GM19455 (cell line): ENCODE data around the gene UBE2I.

Experiments
- ATAC-seq: cut with Tn5 transposase; IDR thresholded peaks from one replicate; pipeline ENCODE4 v1.9.1; 2021; ENCODE audit not compliant: unreplicated experiment

UBE2I gene

DNA sequence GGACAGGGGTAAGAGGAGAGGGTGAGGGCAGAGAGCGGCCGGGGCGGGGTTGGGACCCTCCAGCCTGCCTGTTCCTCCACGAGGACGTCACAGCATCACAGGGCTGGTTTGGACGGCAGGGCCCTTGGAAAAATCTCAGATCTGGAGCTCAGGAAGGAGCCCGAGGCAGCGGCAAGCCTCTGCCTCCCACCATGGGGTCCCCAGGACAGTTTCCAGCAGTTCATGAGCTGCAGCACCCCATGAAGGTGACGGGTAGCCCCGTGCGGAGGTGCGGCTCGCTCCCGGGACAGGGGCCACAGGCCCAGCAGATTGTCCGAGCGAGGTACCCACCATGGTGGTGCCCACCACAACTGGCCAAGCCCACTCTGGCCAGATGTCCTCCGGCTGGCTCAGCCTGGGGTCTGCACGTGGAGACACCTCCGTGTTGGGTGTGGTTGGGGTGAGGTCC, 32.3 kb upstream of the UBE2I start:
- no peak for ATAC-seq

DNA sequence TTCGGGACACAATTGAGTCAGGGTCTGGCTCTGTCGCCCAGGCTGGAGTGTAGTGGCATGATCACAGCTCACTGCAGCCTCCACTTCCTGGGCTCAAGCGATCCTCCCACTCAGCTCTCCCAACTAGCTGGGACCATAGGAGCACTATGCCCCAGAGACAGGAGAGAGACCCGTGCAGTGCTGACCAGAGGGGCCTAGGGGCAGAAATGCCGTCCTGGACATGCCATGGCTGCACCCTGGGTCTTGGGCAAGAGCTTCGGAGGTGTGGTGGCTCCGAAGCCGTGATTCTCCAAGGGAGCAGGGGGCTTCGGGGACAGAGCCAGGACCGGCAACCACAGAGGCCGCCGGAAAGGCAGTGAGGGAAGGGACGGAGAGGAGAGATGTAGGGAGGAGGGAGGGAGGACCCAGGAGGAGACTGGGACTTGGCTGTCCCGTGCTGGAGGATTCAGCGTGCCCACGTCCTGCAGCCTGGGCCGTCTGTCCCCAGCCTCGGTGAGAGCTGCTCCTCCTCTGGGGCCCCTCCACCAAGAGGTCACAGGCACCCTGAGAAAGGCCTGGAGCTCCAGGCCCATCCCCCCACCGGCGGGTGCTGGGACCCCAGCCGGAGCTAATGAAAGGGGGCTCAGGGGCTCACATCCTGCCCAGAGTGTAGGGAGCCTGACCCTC, 31.7 kb upstream of the UBE2I start:
- ATAC-seq = no peak

DNA sequence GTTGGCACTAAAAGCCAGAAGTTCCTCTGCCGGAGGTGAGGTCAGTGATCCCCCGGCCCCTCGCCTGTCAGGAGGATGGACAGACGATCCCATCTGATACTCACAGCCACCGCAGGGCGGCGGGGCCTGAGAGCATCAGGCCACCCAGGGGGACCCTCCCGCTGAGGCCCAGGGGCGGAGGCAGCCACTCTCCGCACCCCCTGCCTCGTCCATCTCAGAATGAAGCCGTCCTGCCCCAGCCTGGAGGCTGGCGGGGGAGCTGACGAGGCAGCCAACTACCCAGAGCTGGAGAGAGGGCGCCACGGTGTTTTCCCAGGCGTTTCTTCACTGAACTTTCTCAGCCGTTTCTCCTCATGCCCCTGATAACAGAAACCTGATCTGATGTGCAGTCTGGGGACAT, 31.0 kb upstream of the UBE2I start:
- no peak for ATAC-seq

DNA sequence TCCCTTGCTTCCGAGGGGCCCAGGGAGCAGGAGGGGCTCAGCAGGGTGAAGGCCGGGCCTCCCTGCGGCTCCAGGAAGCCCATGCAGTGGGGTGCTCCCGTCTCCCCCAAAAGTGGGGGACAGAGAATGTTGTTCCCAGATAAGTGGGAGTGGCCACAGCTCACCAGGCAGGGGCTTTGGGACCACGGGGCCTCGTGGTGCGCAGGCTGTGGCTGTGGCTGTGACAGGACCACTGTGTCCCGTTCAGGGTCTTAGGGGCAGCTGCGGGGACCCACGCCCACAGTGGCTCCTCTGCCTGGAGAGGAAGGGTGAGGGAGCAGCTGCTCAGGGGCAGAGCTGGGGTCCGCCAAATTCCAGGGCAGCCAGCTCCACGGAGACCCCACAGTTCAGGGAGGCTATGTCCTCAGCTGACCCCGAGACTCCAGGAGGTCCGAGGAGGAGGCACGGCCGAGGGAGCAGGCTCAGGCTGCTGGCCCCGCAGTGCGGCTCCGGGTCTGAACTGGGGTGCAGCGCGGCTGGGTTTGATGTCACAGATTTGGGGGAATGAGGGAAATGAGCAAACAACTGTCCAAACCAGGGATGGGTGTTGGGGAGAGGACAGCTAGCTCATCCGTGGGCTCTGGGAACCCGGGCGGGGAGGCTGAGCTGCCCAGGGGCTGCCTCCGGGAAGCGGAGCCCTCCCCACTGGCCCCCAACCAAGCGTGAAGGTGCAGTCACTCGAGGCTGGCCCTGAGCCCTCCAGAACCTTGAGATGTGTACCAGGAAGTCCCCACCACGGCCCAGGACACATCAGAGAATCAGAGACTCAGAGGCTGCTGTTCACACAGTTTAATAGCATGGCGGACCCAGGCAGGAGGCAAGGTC, 30.1 kb upstream of the UBE2I start:
- no peak for ATAC-seq

DNA sequence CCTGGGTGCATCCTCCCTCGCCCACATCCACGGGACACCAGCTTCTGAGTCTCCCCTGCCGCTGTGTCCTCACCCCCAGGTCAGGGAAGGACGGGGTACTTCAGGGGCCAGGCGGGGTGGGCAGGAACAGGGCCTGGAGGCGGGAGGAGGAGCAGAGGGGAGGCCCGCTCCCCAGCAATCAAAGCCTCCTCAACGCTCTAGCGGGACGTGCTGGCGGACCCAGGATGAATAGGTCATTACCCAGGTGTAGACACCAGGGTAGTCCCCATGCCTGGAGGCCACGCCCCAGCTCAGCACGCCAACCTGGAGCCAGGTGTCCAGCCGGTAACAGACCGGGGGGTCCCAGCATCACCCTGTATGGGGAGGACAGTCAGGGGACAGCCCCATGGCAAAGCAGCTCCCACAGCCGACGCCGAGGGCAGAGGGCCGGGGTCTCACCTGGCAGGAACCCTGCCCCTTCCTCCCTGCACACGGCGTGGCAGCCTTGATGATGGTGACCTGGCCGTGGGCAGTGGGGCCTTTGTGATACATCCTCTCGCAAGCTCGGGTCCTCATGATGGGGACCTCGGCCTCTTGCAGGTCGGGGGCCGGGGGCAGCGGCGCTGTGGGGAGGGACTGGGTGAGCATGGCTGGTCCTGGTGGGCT, 29.4 kb upstream of the UBE2I start:
- ATAC-seq = no peak

DNA sequence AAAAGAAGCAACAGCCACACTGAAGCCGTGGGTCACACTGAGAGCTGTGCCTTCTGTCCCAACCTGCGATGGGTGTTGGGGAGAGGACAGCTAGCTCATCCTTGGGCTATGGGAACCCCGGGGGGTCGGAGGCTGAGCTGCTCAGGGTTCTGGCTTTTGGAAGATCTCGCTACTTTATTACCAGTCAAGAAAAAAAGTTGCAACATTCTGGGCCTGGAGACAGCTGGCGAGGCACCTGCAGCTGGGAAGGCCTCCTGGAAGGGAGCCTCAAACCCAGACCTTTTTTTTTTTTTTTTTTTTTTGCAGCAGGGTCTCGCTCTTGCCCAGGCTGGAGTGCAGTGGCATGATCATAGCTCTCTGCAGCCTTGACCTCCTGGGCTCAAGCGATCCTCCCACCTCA, 28.7 kb upstream of the UBE2I start:
- no peak for ATAC-seq

DNA sequence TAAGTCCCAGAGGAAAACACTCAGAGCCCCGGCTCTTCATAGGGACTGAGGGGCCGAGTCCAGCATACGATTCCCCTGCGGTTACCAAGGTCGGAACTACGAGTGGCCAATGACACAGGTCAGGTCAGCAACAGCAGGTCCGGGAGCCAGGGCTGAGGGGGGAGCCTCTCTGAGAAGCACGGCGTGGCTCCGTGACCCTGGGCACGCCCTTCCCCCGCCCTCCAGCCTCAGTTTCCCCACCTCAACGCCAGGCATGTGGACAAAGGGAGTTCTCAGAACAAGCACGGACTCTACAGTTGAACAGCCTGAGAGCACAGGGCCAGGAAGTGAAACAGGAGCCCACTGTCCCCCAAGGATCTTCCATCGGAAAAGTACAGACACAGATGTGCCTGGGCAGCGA, 27.9 kb upstream of the UBE2I start:
- ATAC-seq = no peak

DNA sequence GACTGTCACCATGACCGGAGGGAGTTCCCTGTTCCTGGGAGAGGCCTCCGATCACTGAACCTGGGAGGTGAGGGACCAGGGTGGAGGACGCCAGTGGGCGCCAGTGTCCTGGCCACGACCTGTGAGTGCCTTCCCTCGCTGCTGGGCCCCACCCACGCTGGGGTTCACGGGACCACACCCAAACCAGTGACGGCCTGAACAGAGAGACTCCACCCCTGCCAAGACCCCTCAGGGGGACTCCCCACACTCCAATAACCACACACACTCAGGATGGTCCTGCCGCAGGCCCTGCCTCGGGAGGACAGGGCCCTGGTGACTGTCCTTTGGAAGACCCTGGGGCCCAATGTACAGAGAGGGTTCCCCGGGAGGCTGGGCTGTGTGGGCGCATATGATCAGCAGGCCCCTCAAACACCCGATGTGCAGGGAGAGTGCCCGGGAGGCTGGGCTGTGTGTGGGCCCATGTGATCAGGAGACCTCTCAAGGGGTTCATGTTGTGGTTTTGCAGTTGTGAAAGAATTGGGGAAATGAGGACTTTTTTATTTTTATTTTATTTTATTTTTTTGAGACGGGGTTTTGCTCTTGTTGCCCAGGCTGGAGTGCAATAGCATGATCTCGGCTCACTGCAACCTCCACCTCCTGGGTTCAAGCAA, 27.0 kb upstream of the UBE2I start:
- ATAC-seq = no peak

DNA sequence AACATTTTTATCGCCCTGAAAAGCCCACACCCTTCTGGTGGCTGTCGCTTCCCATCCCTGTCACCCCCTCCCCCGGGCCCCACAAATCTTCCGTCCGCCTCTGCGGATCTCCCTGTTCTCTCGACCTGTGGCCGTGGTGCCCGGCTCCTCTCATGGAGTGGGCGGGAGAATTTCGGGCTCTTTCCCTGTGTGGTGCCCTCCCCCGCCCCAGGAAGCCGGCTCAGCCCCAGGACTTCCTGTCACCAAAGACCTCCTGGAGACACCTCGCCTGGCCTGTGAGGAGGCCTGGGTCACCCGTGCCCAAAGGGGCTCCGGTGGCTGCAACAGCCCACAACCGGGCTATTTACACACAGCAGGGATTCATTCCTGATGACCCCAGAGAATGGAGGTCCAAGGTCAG, 26.1 kb upstream of the UBE2I start:
- no peak for ATAC-seq

DNA sequence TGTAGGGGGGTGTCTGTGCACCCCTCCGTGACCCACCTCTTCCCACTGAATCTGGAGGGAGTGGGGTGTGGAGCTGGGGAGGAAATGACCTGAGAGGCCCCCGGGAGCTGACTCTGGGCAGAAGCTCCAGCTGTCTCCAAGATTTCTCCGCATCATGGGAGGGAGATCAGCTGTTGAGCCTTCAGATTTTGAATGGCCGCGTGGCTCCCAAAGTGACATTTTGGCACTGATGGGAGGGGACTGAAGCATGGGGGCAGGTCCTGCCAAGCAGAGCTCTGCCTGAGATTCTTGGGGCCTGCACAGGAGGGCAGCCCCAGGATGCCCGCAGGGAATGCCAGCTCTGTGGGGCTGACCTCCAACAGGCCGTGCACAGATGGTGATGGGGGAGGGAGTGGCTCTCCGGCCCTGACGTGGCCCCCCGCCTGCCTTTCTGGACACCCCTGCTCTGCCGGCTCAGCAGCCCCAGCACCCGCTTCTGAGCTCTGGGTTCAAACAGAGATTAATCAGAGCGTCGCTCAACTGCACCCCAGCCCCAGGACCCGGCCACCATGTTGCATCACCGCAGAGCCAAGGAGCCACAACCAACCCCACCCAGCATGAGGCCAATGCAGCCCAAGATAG, 25.3 kb upstream of the UBE2I start:
- ATAC-seq = no peak

DNA sequence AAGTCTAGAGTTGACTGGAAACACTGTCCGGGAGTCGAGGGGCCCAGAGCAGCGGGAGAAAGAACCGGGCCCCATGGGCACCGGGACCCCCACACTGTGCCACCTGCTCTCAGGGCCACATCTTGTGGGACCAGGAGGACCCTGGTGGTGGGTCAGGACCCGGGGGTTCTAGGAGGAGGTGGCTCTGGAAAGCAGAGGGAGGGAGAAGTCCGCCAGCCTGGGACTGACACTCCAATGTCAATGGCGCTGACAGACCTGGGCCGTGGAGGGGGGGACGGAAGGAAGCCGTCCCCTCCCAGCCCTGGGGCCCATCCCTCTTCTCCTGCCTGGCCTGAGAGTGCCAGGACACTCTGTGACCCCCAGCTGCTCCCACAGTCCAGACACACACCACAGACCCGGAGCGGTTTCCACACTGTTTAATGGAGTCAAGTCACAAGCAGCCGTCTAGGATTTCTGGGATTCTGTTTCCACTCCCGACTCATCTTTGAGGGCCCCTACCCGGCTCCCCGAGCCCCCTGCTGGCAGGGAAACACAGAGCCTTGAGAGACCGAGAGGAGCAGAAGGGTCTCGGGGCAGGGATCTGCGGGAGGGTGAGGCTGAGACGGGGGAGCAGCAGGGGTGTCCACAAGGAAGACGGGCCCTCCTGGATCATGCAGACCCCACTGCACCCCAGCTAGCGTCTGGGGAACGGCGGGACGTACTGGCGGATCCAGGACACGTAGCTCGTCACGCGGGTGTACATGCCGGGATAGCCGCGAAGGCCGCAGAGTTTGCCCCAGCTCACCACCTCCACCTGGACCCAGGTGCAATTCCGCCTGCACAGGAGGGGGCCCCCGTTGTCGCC, 23.5 kb upstream of the UBE2I start:
- ATAC-seq = no peak

DNA sequence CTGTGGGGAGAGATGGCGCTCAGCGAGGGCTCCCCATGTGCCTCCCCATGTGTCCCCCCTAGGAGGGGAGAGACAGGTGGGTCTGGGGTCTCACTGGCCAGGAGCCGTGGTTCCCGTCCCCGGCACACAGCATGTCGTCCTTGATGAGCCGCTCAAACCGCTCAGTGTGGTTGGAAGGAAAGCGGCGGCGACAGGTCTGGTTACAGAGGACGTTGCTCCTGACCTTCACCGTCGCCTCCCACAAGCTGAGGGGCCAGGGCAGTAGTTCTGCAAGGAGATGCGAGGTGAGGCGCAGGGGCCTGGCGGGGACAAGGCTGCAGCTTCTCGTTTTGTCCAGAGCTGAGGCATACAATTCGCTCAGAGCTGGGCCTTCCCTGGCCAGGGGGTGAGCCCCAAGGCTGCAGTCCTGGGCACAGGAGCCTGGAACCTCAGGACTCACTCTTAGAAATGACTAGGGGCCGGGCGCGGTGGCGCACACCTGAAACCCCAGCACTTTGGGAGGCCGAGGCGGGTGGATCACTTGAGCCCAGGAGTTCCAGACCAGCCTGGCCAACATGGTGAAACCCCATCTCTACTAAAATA, 22.8 kb upstream of the UBE2I start:
- no peak for ATAC-seq

DNA sequence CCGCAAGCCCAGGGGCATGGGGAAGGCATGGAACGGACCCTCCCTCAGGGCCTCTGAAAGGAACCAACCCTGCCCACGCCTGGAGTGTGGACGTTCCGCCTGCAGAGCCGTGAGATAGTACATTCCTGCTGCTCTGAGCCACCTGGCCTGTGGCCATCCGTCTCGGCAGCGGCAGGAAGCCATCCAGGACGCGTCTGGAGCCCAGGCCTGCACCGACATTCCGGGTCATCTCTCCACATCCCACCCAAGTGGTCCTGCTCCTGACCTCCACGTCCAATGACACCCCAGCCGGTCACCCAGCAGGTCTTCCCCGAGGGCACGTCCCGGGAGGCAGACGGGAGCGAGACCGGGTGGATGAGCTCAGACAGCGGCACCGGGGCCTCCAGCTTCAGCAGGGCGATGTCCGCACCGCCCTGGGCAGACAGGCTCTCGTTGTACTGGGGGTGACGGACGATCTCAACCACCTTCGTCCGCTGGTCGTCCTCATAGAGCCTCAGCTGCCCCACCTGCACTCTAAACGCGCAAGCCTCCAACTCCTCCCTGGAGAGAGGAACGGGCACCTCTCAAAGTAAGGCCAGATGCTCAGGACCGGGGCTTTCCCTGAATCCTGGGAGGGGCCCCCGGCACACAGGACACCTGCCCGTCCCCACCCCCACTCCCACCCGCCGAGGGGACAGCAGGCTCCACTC, 21.3 kb upstream of the UBE2I start:
- no peak for ATAC-seq

DNA sequence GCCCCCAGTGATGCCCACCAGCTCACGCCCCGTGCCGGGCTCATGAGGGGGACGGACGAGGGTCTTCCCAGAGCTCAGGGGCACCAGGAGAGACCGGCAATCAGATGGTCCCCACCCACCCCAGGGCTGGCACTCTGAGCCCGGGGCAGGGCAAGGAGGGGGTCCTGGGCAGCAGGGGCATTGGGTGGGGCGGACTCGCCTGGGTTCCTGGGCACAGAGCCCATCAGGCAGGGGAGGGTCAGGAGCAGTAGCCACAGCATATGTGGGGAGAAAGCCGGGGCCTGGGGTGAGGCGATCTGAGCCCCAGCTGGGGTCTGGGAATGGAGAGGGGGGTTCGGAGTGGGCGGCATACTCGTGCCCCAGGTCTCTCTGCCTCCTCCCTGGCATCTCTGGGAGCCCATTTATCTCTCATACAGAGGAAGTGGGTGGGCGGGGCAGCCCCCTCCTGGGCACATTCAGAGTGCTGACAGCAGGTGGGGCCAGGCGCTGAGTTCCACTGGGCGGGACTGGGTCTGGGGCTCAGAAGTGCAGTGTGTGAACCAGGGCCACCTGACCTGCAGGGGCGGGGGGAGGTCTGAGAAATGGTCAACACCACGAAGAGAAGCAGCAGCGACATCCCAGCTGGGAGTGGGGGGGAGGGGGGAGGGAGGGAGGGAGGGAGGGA, 20.5 kb upstream of the UBE2I start:
- no peak for ATAC-seq

DNA sequence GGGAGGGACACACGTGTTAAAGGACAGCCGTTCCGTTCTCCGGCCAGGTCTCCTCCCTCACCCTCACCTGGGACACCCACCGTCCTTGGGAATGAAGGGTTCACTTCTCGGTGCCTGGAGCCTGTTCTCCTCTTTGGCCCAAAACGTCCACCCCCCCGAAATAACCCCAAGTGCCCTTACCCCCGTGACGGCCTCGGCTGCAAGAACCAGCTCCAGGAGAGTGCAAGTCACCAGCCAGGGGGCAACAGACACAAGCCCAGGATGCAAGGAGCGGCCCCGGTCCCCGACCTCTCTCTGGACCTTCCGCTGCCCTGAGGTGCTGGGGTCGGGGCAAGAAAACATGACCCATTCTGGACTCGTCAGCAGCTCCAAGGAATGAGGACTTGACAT, 20.0 kb upstream of the UBE2I start:
- ATAC-seq = no peak

DNA sequence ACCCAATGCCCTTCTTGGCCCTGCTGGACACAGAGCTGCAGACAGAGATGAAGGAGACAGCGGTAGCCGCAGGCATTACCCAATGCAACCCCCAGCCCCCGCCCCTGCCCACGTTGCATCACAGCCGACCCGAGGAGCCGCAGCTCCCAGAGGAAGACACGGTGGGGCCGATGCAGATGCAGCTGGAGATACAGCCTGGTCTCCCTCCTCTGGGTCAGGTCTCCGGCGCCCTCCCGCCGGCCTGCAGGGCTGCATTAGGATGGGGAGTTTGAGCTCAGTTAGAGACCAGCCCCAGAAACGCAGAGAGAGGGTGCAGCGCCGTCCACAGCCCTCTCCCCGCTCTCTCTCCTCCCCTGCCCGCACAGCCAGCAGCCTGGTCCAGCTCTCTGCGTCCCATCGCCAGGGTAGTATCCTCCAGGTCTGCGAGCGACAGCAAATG, 19.4 kb upstream of the UBE2I start:
- no peak for ATAC-seq

DNA sequence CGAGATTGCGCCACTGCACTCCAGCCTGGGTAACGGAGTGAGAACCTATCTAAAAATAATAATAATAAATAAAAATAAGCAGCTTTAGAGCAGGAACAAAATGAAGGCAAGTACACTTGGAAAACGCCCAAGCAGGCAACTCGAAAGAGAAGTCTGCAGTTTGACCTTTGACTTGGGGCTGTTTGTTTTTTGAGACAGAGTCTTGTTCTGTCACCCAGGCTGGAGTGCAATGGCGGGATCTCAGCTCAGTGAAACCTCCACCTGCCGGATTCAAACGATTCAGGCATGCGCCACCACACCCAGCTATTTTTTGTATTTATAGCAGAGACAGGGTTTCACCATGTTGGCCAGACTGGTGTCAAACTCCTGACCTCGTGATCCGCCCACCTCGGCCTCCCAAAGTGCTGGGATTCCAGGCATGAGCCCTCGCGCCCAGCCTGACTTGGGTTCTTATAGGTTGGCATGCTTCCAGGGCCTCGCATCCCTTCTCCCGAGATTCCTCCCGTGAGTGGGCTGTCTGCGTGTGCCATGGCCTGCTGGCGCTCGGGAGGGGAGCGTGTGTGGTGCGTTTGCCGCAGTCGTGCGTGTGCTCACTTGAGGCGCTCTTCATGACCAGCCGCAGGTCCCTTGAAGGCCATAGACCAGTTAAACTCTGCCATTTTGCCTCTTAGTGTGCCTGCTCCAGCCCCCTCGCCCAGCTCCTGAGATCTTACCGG, 18.4 kb upstream of the UBE2I start:
- no peak for ATAC-seq

DNA sequence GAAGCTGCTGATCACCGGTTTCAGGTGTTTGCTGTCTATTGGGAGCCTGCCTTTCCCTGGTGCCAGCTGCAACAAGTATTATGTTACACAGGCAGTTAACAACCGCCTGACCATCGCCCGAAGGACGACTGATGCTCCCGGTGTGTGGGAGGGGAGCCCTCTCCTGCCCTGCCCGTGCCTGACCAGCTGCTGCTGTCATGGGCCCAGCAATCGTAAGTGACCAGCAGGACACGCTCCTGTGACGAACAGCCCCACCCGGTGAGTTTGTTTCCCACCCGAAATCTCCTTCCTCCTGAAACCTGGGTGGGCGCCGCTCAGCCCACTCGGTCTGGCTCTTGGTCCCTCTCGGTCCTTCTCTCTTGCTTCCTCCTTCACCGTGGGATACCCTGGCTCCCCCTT, 17.9 kb upstream of the UBE2I start:
- no peak for ATAC-seq
